GM23338 (cell line): ENCODE data around the gene TRPM7. TPM values are rescaled to one million over a fixed set of nuclear protein-coding genes. Genes with fewer than 3 reads are reported as not detected.

Experiments used
- ATAC-seq: fragments of 200-7000 bp; cut with Tn5 transposase; 3 replicates; pipeline ENCODE4 v1.9.1; 2020
- DNase-seq: peaks from one replicate; pipeline ENCODE4 v3.0.0-alpha.2; 2015; ENCODE audit warnings: low spot score
- H2AFZ ChIP-seq: fragments of 200-600 bp; sonication (generic); 2 replicates; pipeline ENCODE4 v1.8.0; 2016; ENCODE audit warnings: antibody characterized with exemption, mild to moderate bottlenecking, moderate library complexity
- H3F3A ChIP-seq: fragments of 200-600 bp; sonication (generic); replicated peaks from 2 replicates; pipeline ENCODE4 v1.8.0; 2017; ENCODE audit warnings: antibody characterized with exemption, mixed run types, low read depth
- H3K27ac ChIP-seq: fragments of 200-600 bp; sonication (generic); 2 replicates; pipeline ENCODE4 v1.6.1; 2016; ENCODE audit warnings: low read depth
- H3K27me3 ChIP-seq: fragments of 200-600 bp; sonication (generic); 2 replicates; pipeline ENCODE4 v1.8.0; 2016; ENCODE audit warnings: mild to moderate bottlenecking, mixed run types, moderate library complexity; ENCODE audit not compliant: insufficient read depth
- H3K36me3 ChIP-seq: fragments of 200-600 bp; sonication (generic); 2 replicates; pipeline ENCODE4 v1.8.0; 2016; ENCODE audit warnings: mild to moderate bottlenecking; ENCODE audit not compliant: insufficient read depth
- H3K4me1 ChIP-seq: fragments of 200-600 bp; sonication (generic); 2 replicates; pipeline ENCODE4 v1.8.0; 2016; ENCODE audit warnings: mild to moderate bottlenecking, moderate library complexity; ENCODE audit not compliant: insufficient read depth
- H3K4me2 ChIP-seq: fragments of 200-600 bp; sonication (generic); 2 replicates; pipeline ENCODE4 v1.7.1; 2017; ENCODE audit warnings: mixed run types
- H3K4me3 ChIP-seq: fragments of 200-600 bp; sonication (generic); 2 replicates; pipeline ENCODE4 v1.6.1; 2016; ENCODE audit warnings: mixed run types
- H3K79me2 ChIP-seq: fragments of 200-600 bp; sonication (generic); replicated peaks from 2 replicates; pipeline ENCODE4 v1.8.0; 2017; ENCODE audit warnings: mild to moderate bottlenecking; ENCODE audit not compliant: insufficient read depth
- H3K9me2 ChIP-seq: fragments of 200-600 bp; sonication (generic); 2 replicates; pipeline ENCODE4 v1.8.0; 2017; ENCODE audit not compliant: insufficient read depth
- H4K20me1 ChIP-seq: fragments of 200-600 bp; sonication (generic); replicated peaks from 2 replicates; pipeline ENCODE4 v1.8.0; 2017; ENCODE audit warnings: mild to moderate bottlenecking; ENCODE audit not compliant: insufficient read depth
- H3K27ac Mint-ChIP-seq: 2 replicates; pipeline ENCODE4 v1.8.0; 2020; ENCODE audit warnings: inconsistent platforms, mild to moderate bottlenecking, moderate library complexity, mixed read lengths
- H3K27me3 Mint-ChIP-seq: 3 replicates; pipeline ENCODE4 v1.8.0; 2022; ENCODE audit warnings: low read depth, mild to moderate bottlenecking, moderate library complexity, mixed read lengths, inconsistent platforms; ENCODE audit not compliant: insufficient read depth, poor library complexity
- H3K36me3 Mint-ChIP-seq: 3 replicates; pipeline ENCODE4 v1.8.0; 2021; ENCODE audit warnings: low read depth, mild to moderate bottlenecking, inconsistent platforms, moderate library complexity, mixed read lengths
- H3K4me1 Mint-ChIP-seq: 3 replicates; pipeline ENCODE4 v1.8.0; 2020; ENCODE audit warnings: mild to moderate bottlenecking, inconsistent platforms, mixed read lengths
- H3K4me3 Mint-ChIP-seq: 3 replicates; pipeline ENCODE4 v1.8.0; 2021; ENCODE audit warnings: moderate library complexity, mild to moderate bottlenecking, inconsistent platforms, mixed read lengths
- H3K9me3 Mint-ChIP-seq: 3 replicates; pipeline ENCODE4 v1.8.0; 2020; ENCODE audit warnings: moderate library complexity, mild to moderate bottlenecking, inconsistent platforms, mixed read lengths
- CREB1 ChIP-seq: fragments of 250-450 bp; sonication (Bioruptor Pico); IDR thresholded peaks from 2 replicates; pipeline ENCODE4 v1.5.0; 2020; ENCODE audit warnings: low read depth, mild to moderate bottlenecking, moderate library complexity
- EZH2 ChIP-seq: fragments of 200-600 bp; sonication (generic); IDR thresholded peaks from one replicate; pipeline ENCODE4 v1.8.0; 2017; ENCODE audit warnings: antibody characterized with exemption, mild to moderate bottlenecking, low read depth; ENCODE audit not compliant: unreplicated experiment
- EZH2phosphoT487 ChIP-seq: fragments of 200-600 bp; sonication (generic); IDR thresholded peaks from one replicate; pipeline ENCODE4 v1.8.1; 2018; ENCODE audit warnings: antibody characterized with exemption; ENCODE audit not compliant: unreplicated experiment
- JUNB ChIP-seq: IDR thresholded peaks from one replicate; pipeline ENCODE4 v1.6.1; 2016; ENCODE audit warnings: antibody characterized with exemption; ENCODE audit not compliant: unreplicated experiment
- NANOG ChIP-seq: IDR thresholded peaks from 2 replicates; pipeline ENCODE4 v1.6.1; 2016; ENCODE audit warnings: antibody characterized with exemption, borderline replicate concordance
- POLR2AphosphoS5 ChIP-seq: IDR thresholded peaks from 2 replicates; pipeline ENCODE4 v1.6.1; 2016; ENCODE audit warnings: antibody characterized with exemption, low read depth
- STAT1 ChIP-seq: IDR thresholded peaks from one replicate; pipeline ENCODE4 v1.6.1; 2016; ENCODE audit warnings: antibody characterized with exemption; ENCODE audit not compliant: unreplicated experiment
- ZNF114 ChIP-seq: fragments of 250-450 bp; sonication (Bioruptor Pico); IDR thresholded peaks from 2 replicates; pipeline ENCODE4 v1.5.0; 2020; ENCODE audit warnings: mild to moderate bottlenecking, moderate library complexity
- ZNF331 ChIP-seq: fragments of 250-450 bp; sonication (Bioruptor Pico); IDR thresholded peaks from 2 replicates; pipeline ENCODE4 v1.5.0; 2020; ENCODE audit warnings: low read depth, mild to moderate bottlenecking, moderate library complexity
- polyA plus RNA-seq: library from polyadenylated mRNA; unstranded; fragments of >200 nt; fragmentation: Nextera tagmentation; extraction: Ambion mirVana; gene quantifications from 2 replicates; pipeline ENCODE4 v1.2.1, GENCODE V29; 2016
- total RNA-seq: library from RNA; depleted of rRNA; stranded (reverse); fragments of >200 nt; shearing (Covaris generic); gene quantifications from 2 replicates; pipeline ENCODE4 v1.2.3, GENCODE V29; 2014
- TF ChIP-seq, protein P1 (sequence below): IDR thresholded peaks from 2 replicates; pipeline ENCODE4 v1.6.1; 2016; ENCODE audit warnings: antibody characterized with exemption
- TF ChIP-seq, protein P2 (sequence below): fragments of 250-450 bp; sonication (Bioruptor Pico); IDR thresholded peaks from 2 replicates; pipeline ENCODE4 v1.5.0; 2020; ENCODE audit warnings: mild to moderate bottlenecking, moderate library complexity
- TF ChIP-seq, protein P3 (sequence below), 2 experiments: fragments of 200-600 bp in 1 of 2; sonication (generic) in 1 of 2; conservative IDR thresholded peaks; 2 replicates each; pipeline versions ENCODE4 v1.5.1 to v1.6.1; 2016 to 2017; ENCODE audit warnings: antibody characterized with exemption in 2 of 2, low read depth in 2 of 2, mild to moderate bottlenecking in 2 of 2, moderate library complexity in 1 of 2
- TF ChIP-seq, protein P4 (sequence below): IDR thresholded peaks from one replicate; pipeline ENCODE4 v1.6.1; 2018; ENCODE audit warnings: antibody characterized with exemption; ENCODE audit not compliant: unreplicated experiment

Gene TRPM7
- total and polyA plus RNA-seq, 2 experiments from 2014 or later = 8.3 to 41.0 TPM

DNA sequence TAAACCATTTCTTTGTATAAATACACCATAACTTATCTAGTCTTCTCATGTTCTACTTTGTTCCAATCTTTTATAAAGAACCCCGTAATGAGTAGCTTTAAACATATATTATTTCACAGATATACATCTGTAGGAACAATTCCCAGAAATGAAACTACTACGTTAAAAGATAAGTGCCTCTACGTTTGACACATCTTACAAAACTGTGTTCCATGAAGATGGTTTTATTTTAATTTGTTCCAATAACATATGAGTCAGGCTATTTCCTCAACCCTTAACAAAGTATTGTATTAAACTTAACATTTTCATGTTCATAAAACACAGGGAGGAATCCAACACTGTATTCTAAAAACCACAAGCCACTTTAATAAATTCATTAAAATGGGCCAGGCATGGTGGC, 52.9 kb downstream of the TRPM7 start:
- H3K27ac Mint-ChIP-seq = no peak overlapping the region
- TF ChIP-seq POLR2AphosphoS5 (no peak), ZNF331 (CRISPR knock-in tag) (no peak), EZH2 (no peak), EZH2phosphoT487 (no peak), JUNB (no peak), NANOG (no peak), CREB1 (CRISPR knock-in tag) (no peak), STAT1 (no peak), ZNF114 (CRISPR knock-in tag) (no peak)
- TF ChIP-seq, protein P1, sequence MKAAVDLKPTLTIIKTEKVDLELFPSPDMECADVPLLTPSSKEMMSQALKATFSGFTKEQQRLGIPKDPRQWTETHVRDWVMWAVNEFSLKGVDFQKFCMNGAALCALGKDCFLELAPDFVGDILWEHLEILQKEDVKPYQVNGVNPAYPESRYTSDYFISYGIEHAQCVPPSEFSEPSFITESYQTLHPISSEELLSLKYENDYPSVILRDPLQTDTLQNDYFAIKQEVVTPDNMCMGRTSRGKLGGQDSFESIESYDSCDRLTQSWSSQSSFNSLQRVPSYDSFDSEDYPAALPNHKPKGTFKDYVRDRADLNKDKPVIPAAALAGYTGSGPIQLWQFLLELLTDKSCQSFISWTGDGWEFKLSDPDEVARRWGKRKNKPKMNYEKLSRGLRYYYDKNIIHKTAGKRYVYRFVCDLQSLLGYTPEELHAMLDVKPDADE = no peak
- TF ChIP-seq, protein P2, sequence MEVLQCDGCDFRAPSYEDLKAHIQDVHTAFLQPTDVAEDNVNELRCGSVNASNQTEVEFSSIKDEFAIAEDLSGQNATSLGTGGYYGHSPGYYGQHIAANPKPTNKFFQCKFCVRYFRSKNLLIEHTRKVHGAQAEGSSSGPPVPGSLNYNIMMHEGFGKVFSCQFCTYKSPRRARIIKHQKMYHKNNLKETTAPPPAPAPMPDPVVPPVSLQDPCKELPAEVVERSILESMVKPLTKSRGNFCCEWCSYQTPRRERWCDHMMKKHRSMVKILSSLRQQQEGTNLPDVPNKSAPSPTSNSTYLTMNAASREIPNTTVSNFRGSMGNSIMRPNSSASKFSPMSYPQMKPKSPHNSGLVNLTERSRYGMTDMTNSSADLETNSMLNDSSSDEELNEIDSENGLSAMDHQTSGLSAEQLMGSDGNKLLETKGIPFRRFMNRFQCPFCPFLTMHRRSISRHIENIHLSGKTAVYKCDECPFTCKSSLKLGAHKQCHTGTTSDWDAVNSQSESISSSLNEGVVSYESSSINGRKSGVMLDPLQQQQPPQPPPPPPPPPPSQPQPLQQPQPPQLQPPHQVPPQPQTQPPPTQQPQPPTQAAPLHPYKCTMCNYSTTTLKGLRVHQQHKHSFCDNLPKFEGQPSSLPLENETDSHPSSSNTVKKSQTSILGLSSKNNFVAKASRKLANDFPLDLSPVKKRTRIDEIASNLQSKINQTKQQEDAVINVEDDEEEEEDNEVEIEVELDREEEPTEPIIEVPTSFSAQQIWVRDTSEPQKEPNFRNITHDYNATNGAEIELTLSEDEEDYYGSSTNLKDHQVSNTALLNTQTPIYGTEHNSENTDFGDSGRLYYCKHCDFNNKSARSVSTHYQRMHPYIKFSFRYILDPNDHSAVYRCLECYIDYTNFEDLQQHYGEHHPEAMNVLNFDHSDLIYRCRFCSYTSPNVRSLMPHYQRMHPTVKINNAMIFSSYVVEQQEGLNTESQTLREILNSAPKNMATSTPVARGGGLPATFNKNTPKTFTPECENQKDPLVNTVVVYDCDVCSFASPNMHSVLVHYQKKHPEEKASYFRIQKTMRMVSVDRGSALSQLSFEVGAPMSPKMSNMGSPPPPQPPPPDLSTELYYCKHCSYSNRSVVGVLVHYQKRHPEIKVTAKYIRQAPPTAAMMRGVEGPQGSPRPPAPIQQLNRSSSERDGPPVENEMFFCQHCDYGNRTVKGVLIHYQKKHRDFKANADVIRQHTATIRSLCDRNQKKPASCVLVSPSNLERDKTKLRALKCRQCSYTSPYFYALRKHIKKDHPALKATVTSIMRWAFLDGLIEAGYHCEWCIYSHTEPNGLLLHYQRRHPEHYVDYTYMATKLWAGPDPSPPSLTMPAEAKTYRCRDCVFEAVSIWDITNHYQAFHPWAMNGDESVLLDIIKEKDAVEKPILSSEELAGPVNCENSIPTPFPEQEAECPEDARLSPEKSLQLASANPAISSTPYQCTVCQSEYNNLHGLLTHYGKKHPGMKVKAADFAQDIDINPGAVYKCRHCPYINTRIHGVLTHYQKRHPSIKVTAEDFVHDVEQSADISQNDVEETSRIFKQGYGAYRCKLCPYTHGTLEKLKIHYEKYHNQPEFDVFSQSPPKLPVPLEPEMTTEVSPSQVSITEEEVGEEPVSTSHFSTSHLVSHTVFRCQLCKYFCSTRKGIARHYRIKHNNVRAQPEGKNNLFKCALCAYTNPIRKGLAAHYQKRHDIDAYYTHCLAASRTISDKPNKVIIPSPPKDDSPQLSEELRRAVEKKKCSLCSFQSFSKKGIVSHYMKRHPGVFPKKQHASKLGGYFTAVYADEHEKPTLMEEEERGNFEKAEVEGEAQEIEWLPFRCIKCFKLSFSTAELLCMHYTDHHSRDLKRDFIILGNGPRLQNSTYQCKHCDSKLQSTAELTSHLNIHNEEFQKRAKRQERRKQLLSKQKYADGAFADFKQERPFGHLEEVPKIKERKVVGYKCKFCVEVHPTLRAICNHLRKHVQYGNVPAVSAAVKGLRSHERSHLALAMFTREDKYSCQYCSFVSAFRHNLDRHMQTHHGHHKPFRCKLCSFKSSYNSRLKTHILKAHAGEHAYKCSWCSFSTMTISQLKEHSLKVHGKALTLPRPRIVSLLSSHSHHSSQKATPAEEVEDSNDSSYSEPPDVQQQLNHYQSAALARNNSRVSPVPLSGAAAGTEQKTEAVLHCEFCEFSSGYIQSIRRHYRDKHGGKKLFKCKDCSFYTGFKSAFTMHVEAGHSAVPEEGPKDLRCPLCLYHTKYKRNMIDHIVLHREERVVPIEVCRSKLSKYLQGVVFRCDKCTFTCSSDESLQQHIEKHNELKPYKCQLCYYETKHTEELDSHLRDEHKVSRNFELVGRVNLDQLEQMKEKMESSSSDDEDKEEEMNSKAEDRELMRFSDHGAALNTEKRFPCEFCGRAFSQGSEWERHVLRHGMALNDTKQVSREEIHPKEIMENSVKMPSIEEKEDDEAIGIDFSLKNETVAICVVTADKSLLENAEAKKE = no peak
- TF ChIP-seq, protein P3, sequence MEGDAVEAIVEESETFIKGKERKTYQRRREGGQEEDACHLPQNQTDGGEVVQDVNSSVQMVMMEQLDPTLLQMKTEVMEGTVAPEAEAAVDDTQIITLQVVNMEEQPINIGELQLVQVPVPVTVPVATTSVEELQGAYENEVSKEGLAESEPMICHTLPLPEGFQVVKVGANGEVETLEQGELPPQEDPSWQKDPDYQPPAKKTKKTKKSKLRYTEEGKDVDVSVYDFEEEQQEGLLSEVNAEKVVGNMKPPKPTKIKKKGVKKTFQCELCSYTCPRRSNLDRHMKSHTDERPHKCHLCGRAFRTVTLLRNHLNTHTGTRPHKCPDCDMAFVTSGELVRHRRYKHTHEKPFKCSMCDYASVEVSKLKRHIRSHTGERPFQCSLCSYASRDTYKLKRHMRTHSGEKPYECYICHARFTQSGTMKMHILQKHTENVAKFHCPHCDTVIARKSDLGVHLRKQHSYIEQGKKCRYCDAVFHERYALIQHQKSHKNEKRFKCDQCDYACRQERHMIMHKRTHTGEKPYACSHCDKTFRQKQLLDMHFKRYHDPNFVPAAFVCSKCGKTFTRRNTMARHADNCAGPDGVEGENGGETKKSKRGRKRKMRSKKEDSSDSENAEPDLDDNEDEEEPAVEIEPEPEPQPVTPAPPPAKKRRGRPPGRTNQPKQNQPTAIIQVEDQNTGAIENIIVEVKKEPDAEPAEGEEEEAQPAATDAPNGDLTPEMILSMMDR (conservative IDR thresholded peaks at IDR 0.05; ENCODE audit: low read depth in 2 of 2) = no peak
- TF ChIP-seq, protein P4, sequence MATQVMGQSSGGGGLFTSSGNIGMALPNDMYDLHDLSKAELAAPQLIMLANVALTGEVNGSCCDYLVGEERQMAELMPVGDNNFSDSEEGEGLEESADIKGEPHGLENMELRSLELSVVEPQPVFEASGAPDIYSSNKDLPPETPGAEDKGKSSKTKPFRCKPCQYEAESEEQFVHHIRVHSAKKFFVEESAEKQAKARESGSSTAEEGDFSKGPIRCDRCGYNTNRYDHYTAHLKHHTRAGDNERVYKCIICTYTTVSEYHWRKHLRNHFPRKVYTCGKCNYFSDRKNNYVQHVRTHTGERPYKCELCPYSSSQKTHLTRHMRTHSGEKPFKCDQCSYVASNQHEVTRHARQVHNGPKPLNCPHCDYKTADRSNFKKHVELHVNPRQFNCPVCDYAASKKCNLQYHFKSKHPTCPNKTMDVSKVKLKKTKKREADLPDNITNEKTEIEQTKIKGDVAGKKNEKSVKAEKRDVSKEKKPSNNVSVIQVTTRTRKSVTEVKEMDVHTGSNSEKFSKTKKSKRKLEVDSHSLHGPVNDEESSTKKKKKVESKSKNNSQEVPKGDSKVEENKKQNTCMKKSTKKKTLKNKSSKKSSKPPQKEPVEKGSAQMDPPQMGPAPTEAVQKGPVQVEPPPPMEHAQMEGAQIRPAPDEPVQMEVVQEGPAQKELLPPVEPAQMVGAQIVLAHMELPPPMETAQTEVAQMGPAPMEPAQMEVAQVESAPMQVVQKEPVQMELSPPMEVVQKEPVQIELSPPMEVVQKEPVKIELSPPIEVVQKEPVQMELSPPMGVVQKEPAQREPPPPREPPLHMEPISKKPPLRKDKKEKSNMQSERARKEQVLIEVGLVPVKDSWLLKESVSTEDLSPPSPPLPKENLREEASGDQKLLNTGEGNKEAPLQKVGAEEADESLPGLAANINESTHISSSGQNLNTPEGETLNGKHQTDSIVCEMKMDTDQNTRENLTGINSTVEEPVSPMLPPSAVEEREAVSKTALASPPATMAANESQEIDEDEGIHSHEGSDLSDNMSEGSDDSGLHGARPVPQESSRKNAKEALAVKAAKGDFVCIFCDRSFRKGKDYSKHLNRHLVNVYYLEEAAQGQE = no peak
- H3K9me3 Mint-ChIP-seq = no peaks in the 10 kb centered on the region
- Histone ChIP-seq H3F3A (no peaks in the 10 kb centered on the region), H3K79me2 (no peaks in the 10 kb centered on the region), H3K4me2 (no peak overlapping the region), H3K4me3 (no peak overlapping the region), H3K27ac (no peak overlapping the region), H3K9me2 (no peaks in the 10 kb centered on the region), H3K27me3 (no peaks in the 10 kb centered on the region), H3K36me3 (peaks cover 20% of the 10 kb centered on the region), H2AFZ (no peak overlapping the region), H3K4me1 (no peaks in the 10 kb centered on the region), H4K20me1 (no peaks in the 10 kb centered on the region)
- peaks cover 44% of the 10 kb centered on the region; the same call in 2 of the 3 replicates for H3K36me3 Mint-ChIP-seq
- no peak overlapping the region for H3K4me3 Mint-ChIP-seq
- peaks cover 3% of the 10 kb centered on the region for H3K27me3 Mint-ChIP-seq
- no peaks in the 10 kb centered on the region for H3K4me1 Mint-ChIP-seq
- ATAC-seq (no peak), DNase-seq (no peak)
